GM19035 (cell line): Measurements from ENCODE around the gene CCN6.

Experiments
- ATAC-seq: cut with Tn5 transposase; IDR thresholded peaks from one replicate; pipeline ENCODE4 v1.9.1; 2021; ENCODE audit not compliant: unreplicated experiment

Gene CCN6

DNA sequence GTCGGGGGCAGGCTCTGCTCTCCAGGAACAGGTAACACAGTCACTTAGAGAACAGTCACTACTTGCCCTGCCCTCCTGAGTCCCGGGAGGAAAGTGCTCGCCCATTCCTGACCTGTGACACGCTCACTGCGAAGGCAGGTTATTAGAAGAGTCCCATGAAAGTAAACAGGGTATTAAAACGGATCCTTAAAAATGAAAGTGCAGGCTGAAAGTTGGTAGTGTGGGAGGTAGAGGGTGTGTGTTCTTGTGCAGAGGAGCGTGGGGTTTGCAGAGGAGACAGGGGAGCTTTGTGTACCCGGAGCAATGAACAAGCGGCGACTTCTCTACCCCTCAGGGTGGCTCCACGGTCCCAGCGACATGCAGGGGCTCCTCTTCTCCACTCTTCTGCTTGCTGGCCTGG, at the start of gene CCN6:
Gene CCN6 (plus strand): TSS at position 104 of the 400 bp plus-strand sequence. CDS start 254 bp downstream, at position 358.
- ATAC-seq, result no peak

DNA sequence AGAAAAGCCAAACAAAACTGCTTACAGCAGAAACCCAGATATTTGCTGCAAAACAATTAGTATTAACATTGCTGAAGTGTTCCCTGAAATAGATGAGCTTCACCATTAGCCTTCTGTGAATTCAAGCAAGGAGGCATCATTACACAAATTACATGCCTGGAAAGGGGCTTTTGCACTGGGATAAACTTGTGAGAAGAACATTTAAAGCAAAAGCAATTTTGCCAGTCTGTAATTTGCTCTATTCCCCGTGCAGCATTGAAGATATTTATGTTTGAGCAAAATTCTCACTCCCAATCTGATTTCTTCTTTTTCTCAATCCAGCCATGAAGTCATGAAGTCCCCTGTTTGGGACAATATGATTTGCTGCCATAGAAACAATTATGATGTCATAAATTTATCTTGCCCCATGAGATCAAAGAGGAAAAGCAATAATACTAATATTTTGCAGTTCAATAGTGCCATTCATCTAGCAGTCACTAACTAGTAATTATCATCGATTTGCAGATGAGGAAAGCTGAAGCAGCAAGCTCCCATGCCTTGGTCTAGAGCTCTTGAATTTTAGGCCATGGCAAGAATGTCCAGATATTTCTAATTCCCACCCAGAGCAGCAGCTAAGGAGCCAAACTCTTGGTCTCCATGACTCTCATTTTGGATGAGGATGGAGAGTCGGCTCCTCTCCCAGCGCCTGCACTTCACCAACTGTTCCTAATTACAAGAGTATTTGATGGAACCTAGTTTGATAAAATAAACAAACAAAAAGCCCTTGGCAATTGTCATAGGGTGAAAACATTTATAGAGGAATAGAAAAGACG, 49.5 kb upstream of the CCN6 start:
- no peak for ATAC-seq

DNA sequence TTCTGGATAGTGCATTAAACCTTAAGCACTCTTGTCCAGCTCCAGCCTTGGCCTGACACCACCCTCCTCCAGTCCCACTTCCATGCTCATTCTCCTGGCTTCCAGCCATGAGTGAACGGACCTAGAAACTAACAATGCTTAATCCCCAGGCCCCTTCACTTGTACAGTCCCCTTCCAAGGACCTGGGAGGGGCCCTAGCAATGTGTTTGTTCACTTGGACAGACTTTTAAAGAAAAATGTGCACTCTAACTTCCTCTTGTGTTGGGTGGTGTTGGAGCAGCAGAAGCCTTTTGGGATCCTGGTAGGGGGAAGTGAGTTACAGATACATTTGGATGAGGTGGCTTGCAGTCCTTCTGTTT, 48.9 kb upstream of the CCN6 start:
- ATAC-seq, result no peak

DNA sequence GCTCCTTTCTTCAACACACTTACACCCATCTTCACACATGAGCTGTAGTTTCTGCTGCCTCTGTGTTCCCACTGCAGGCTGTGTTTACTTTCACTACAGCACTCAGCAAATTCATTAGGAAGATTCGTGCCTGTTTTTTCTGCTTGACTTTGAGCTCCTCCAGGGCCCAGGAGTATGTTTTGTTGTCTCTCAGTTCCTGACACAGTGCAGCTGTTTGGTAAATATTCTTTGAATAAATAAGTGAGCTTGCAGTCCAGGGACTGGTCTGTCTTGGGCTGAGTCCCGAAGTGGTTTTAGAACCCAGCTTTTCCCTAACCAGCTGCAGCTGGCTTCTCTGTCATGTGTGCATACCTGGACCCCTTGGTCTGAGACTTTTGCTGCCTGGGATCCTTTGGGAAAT, 46.6 kb upstream of the CCN6 start:
- ATAC-seq, result no peak

DNA sequence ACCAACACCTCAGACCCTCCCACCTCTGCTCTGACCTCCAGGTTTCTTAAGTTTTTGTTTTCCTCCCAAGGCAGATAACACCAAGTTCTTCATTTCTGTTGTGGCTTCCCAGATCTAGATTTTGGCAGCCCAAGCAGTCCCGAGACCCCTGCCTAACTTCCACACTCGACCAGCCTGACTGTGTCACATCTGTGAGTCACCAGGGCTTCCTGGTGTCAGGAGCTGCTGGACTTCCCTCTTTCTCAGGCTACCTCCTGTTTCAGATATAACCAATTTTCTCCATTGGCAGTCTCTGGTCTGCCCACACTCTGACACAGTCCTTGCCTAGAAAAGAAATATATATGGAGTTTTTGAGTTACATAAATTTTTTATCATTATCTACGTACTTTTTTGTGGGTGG, 46.1 kb upstream of the CCN6 start:
- ATAC-seq, result no peak

DNA sequence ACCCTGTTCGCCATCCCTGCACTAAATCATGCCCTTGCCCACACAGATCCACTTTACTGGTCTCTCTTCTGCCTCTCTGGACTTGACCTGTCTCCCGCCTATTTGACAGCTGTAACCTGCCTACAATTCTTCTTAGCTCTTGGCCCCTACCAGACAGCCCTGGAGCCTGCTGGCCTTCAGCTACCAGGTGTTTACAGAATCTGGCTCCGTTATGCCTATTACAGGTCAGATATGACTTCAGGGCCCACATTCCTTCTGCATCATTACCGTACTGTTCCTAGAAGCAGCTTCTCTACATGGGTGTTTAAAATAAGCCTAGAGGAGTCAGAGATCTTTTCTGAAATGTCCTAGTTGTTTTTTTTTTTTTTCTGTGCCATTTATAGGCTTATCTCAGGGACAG, 45.4 kb upstream of the CCN6 start:
- no peak for ATAC-seq

DNA sequence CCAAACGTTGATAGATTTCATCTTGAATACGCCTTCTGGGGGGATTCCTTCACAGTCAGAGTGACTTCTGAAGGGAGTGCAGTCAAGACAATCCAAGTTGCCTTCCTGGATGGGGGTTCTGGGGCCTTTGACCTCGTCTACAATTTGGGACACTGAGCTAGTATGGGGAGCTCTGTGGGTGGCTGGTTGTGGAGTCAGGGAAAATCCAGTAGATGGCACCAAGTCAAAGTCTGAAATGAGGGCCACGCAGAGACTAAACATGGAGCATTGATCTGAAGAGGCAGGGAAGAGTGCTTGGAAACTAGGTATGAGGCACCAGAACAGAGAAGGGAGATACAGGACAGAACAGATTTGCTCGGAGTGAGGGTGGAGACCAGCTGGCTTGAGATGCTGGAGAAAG, 43.6 kb upstream of the CCN6 start:
- no peak for ATAC-seq

DNA sequence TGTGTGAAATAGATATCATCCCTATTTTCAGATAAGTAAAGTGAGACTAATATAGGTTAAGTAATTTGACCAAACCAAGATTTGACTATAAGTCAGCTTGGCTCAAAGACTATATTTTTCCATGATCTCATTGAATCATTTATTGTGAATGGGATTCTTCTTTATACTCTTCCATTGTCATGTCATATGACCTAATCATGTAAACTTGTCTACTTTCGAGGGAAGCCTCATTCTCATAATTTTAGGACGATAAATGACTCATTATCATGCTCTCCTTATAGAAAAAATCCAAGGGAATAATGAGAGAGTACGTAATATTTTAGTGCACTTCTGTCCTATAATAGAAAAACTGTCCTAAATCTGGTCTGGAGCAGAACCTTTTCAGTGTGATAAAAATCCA, 40.9 kb upstream of the CCN6 start:
- ATAC-seq, result no peak

DNA sequence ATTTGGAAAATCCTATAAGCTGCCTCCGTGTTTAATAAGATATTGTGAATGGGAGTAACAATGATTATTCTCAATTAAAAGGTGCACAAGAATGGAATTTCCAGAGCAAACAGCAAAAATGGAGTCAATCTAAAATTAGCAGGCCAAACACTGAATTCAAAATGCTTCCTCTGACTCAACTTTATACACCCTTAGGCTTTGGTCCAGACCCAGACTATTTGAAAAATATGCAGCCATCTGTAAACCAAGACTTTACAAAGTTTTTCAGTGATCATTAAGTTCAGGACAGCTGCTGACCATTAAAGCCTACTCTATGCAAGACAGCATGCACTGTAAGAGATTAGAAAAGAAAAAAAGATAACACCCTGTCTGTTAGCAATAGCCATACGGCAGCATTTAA, 39.4 kb upstream of the CCN6 start:
- ATAC-seq, result no peak

DNA sequence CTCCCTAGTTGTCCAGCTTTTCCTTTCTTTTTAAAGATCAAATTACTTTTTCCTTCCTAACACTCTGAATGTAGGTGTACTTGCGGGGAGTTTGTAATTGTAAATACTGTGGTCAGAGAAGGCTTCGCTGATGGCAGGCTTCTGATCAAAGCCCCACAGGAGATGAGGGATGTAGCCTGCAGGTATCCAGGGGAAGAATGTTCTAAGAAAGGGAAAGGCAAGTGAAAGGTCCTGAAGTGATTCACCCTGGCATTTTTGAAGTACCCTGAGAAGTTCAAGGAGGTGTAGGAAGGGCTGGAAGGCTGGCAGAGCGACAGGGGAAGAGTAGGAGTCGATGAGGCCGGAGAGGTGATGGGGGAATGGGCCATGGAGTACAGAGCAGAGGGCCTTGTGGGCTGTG, 38.2 kb upstream of the CCN6 start:
- ATAC-seq, result no peak

DNA sequence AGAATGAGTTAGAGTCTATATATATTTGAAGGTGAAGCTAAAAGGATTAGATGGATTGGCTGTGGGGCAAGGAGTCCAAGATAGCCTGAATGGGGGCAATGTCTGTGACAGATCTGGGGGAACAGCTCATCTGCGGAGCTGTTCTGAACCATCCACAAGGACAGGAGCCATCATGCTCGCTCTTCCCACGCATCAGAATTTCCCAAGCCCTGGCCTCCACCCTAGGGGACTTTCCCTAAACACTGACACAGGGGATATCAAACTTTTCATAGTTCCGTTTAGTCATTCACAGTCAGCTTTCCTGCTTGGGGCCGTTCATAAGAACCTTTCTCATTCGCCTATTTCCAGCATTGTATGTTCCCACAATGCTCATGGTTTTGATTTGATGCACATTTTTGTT, 37.6 kb upstream of the CCN6 start:
- ATAC-seq, result peak; percentile 70

DNA sequence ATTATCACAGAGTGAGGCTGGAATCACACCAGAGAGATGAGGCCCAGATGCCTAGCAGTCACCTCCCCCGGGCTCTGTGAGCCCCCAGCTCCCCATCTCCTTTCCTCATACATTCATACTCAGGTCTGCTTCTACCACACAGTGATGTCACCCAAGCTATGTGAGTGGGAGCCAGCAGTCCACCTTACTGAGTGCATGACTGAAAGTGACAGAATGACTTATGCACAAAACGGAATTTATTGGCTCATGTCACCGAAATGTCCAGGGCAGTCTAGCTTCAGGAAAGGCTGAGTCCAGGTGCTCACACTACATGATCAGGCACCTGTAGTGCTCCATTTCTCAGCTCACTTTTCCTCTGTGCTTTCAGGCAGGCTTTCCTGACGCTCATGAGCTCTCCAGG, 36.7 kb upstream of the CCN6 start:
- no peak for ATAC-seq

DNA sequence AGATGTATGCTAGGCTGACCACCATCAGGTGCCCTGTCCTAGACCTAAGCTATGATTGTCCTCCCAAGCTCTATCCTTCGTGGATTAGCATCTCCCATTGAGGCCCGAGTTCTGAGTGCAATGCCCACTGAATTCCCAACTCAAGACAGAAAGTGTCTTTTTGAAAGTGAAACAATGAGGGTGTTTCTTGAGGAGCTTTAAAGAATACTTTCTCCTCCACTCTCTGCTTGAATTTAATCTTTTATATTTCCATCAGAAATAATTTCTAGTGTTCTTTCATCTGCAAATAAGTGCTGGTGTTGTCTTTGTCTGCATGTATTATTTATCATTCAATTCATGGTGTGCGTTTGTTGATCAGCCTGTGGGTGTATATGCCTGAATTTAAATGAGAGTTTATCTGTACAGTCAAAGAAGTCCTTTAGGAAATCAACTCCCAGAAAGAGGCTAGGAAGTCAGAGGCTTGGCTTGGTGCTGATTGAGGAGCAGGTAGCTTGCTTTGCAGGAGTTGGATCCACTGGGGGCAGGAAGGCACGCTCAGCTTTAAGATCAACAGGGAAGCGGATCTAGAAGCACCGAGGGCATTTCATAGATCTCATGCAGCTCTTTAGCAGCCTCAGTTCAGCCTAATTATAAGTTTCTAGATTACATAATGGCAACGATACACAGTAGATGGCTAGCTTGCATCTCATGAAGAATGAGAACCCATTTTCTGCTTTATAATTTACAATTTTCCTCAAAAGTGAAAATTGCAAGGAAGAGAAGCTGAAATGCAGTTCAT, 36.0 kb upstream of the CCN6 start:
- no peak for ATAC-seq

DNA sequence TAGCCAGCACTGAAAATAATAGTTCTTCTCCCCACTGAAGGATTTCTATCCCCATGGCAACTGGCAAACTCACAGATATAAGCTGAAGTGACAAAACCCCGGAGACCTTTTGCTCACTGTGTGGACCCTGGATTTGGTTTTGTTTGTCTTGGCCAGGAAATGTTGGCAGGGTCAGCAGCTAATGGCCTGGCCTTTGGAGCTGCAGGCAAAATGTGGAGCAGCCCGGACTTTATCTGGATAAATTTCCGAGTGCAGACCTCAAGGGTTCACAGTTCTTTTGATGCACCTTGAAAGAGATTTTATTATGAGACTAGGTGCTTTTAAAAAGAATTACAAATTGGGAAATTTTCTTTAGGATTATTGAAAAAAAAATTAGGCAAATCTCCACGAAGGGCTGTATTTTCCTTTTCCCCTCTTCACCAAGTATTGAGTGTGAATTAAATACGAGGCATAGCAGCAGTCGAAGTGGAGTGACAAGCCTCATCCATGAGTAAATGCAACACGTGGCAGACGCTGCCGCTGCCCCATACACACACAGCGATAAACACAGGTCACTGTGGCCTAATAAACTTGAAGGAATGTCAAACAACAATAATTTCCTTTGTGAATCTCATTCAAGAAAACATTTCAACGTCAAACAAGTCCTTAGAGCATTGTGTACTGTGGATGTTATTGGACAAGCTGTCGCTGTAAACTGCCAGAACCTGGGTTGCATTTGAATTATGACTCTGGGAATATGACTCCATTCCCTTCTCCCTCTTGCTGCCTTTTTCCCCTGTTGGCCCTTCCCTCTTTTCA, 35.1 kb upstream of the CCN6 start:
- no peak for ATAC-seq

DNA sequence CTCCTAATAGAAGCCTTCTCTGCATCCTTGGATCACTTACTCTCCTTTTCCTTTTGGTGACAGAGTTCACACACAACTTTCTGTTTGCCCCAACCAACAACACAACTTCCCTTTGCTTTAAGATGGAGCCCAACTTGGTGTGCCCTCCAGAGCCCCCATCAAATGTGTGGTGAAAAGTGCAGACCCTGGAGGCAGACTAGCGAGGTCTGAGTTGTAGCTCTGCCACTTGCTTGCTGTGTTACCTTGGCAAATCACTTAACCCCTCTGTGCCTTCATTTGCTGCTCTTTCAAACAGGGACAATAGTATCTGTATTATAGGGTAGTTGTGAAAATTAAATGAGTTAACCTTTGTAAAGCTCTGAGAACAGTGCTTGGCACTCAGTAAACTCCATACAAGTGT, 34.3 kb upstream of the CCN6 start:
- ATAC-seq, result no peak

DNA sequence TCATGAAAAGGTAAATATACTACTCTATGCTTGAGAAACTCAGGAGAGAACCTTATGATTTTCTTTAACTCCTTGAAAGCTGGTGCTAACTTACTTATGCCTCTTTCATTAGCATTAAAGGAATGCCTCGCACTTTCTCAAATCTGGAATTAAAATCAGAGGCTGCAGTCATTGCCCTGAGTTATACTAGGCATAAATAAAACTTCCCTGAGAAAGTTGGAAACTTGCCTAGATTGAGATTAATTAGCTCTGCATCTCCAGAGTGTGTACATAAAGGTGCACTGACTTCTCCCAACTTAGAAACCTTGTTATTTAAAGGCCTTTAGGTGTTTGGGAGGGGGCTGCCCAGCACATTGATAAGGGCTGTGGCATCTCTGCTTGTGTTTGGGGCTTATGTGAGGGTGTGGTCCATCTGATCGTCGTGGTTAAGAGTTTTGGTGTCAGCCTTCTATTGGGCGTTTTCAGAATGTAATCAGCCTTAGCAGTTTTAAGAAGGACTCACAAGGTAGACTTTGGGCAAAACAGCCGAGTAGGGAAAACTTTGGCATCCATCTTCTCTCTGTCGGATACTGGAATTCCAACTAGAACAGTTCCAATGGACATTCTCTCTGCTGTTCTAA, 32.1 kb upstream of the CCN6 start:
- no peak for ATAC-seq

DNA sequence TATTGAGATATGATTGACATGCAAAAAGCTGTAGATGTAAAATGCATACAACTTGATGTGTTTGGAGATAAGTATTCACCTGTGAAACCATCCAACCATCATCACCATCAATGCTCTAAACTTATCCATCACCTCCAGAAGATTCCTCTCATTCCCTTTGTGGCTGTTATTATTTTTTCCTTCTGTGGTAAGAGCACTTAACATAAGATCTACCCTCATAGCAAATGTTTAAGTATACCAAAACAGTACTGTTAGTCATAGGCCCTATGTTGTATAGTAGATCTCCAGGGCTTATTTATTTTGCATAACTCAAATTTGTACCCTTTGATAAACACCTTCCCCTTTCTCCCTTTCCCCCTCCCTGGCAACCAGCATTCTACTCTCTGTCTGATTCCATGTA, 31.2 kb upstream of the CCN6 start:
- no peak for ATAC-seq

DNA sequence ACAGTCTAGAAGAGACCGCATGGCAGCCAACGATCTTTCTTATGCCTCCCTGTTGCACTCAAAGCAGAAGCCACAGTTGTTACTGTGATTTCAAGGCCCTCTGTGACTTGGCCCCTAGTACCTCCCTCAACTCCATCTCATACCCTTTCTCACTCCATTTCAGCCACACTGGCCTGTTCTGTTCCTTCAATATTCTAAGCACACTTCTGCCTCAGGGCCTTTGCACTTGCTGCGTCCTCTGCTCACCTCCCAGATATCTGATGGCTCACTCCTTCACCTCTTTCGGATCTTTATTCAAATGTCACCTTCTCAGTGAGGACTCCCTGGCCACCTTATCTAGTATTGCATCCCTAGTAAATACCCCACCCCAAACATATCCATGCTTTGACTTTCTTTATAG, 29.4 kb upstream of the CCN6 start:
- no peak for ATAC-seq

DNA sequence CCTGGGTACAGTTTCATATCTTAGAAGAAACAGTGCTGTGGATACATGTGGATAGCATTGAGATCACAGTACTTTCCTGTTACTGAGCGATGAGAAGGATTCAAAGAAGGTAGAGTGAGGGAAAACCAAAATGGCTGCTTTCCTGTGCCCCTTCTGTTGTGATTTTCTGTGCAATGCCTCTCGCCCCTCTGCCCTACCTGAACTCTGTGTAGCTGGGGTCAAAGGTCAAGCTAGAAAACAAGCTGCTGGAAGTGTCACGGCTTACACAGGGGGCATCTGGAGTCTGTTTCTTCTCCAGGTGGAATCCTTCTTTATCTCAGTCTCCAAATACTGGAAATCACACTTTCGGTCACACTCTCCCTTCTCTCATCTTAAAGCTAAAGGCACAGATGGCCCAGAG, 27.0 kb upstream of the CCN6 start:
- ATAC-seq, result no peak

DNA sequence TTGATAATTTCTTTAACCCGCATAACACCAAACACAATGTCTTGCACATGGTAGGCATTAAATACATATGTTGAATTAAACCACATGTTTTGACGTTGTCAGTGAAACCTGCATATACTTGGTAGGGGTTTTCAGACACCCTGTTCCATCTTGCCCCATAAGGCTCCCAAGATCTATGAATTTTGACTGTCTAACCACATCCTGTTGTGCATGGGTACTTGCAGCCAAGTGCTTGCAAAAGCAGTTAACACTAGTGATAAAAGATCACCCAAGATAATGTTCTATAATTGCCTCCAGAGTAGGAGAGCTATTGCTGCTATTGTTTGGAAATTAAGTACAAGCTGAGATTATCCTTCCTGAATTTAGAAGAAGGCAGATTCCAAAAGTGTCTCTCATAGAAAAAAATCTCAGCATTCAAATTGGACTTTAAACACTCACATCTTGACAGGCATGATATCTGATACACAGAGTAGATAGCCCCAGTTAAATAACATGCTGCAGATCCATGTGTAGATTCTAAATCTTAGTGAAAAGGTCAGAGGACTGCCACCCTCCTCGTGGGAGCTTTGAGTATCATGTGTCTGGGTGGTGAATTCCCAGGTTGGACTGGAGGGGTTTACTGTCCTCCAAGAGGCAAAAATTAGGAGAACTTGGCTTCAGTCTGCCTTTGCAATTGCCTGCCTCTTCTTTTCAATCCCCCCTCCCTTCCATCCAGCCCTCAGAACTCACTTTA, 25.8 kb upstream of the CCN6 start:
- ATAC-seq, result peak; percentile 61
